Activated T-cell treated with anti-CD3 and anti-CD28 coated beads for 24 hours (primary cell): Measurements from ENCODE around the gene KRT38.

Experiments
- DNase-seq: peaks from one replicate; pipeline ENCODE4 v3.0.0-alpha.2; 2020; ENCODE audit warnings: low read depth

KRT38 gene

GRCh38 chr17:41440531-41441033 lies at the start of gene KRT38:
Gene KRT38, minus strand, starts transcription at chr17:41440983. Its CDS starts 62 bp downstream, at chr17:41440921.
- no peak for DNase-seq

- no peak for DNase-seq
Observed at GRCh38 chr17:41489531-41489930, 48.7 kb upstream of the KRT38 start, which contains the start of gene KRT36. Gene KRT36, minus strand, starts transcription at chr17:41489910. Its CDS starts 46 bp downstream, at chr17:41489864.

- DNase-seq, result peak; percentile 17
Observed at GRCh38 chr17:41486809-41487530, 46.2 kb upstream of the KRT38 start.

- no peak for DNase-seq
Observed at GRCh38 chr17:41486316-41486715, 45.5 kb upstream of the KRT38 start.

GRCh38 chr17:41484920-41485904 lies 44.4 kb upstream of the KRT38 start:
- no peak for DNase-seq

- no peak for DNase-seq
Observed at GRCh38 chr17:41483991-41484826, 43.4 kb upstream of the KRT38 start.

- DNase-seq, result no peak
Observed at GRCh38 chr17:41483531-41483930, 42.7 kb upstream of the KRT38 start.

GRCh38 chr17:41481036-41481435 lies 40.3 kb upstream of the KRT38 start, which contains the start of gene KRT35:
Gene KRT35, minus strand, starts transcription at chr17:41481151. Its CDS starts 54 bp downstream, at chr17:41481097.
- no peak for DNase-seq

- DNase-seq, result no peak
Observed at GRCh38 chr17:41480581-41480980, 39.8 kb upstream of the KRT38 start.

GRCh38 chr17:41480136-41480535 lies 39.4 kb upstream of the KRT38 start:
- DNase-seq, result no peak

- DNase-seq, result no peak
Observed at GRCh38 chr17:41478237-41478636, 37.5 kb upstream of the KRT38 start.

GRCh38 chr17:41476866-41477815 lies 36.4 kb upstream of the KRT38 start:
- DNase-seq, result no peak

- no peak for DNase-seq
Observed at GRCh38 chr17:41475421-41475820, 34.6 kb upstream of the KRT38 start.

GRCh38 chr17:41474863-41475262 lies 34.1 kb upstream of the KRT38 start:
- no peak for DNase-seq

GRCh38 chr17:41468346-41468745 lies 27.6 kb upstream of the KRT38 start:
- no peak for DNase-seq

- DNase-seq, result no peak
Observed at GRCh38 chr17:41467561-41467960, 26.8 kb upstream of the KRT38 start.

GRCh38 chr17:41466988-41467387 lies 26.2 kb upstream of the KRT38 start, which contains the start of gene KRT32:
Gene KRT32, minus strand, starts transcription at chr17:41467386. Its CDS starts 61 bp downstream, at chr17:41467325.
- DNase-seq, result no peak

- DNase-seq, result no peak
Observed at GRCh38 chr17:41464682-41465081, 23.9 kb upstream of the KRT38 start.

- DNase-seq, result no peak
Observed at GRCh38 chr17:41464173-41464572, 23.4 kb upstream of the KRT38 start.

- no peak for DNase-seq
Observed at GRCh38 chr17:41463746-41464145, 23.0 kb upstream of the KRT38 start.
